Mesendoderm (in vitro differentiated cells): ENCODE data around the gene ZNF442.
"Not testable (repeated sequence)": the region's sequence is repeated elsewhere in the genome, so short reads cannot be mapped to it uniquely, and the experiment has no call there.

Experiments used
- DNase-seq: peaks from one replicate; pipeline ENCODE4 v3.0.0; 2013
- H2AK5ac ChIP-seq: 2 replicates; pipeline ENCODE4 v1.6.1; 2013; ENCODE audit warnings: low read length, inconsistent platforms
- H2BK120ac ChIP-seq: 2 replicates; pipeline ENCODE4 v1.6.1; 2013; ENCODE audit warnings: low read depth, mild to moderate bottlenecking, low read length, moderate library complexity, mixed read lengths
- H2BK15ac ChIP-seq: replicated peaks from 2 replicates; pipeline ENCODE4 v1.6.1; 2013; ENCODE audit warnings: low read depth, mild to moderate bottlenecking, moderate library complexity
- H2BK5ac ChIP-seq: 2 replicates; pipeline ENCODE4 v1.6.1; 2013; ENCODE audit warnings: low read length, inconsistent platforms
- H3K18ac ChIP-seq: 2 replicates; pipeline ENCODE4 v1.6.1; 2013; ENCODE audit warnings: mild to moderate bottlenecking, low read length, mixed read lengths
- H3K23ac ChIP-seq: one replicate; pipeline ENCODE4 v1.6.1; 2013; ENCODE audit warnings: low read length
- H3K27ac ChIP-seq: 2 replicates; pipeline ENCODE4 v1.5.1; 2013; ENCODE audit warnings: low read depth, mild to moderate bottlenecking, inconsistent platforms, low read length, moderate library complexity
- H3K27me3 ChIP-seq: 2 replicates; pipeline ENCODE4 v1.6.1; 2013; ENCODE audit warnings: low read length, control low read depth, mild to moderate bottlenecking, inconsistent platforms; ENCODE audit not compliant: insufficient read depth, poor library complexity
- H3K36me3 ChIP-seq: 2 replicates; pipeline ENCODE4 v1.6.1; 2013; ENCODE audit warnings: low read length, inconsistent platforms; ENCODE audit not compliant: control insufficient read depth, insufficient read depth
- H3K4ac ChIP-seq: one replicate; pipeline ENCODE4 v1.6.1; 2013; ENCODE audit warnings: low read depth, mild to moderate bottlenecking, low read length, moderate library complexity
- H3K4me1 ChIP-seq: 2 replicates; pipeline ENCODE4 v1.6.1; 2013; ENCODE audit warnings: low read depth, low read length, inconsistent platforms; ENCODE audit not compliant: control insufficient read depth
- H3K4me2 ChIP-seq: 2 replicates; pipeline ENCODE4 v1.6.1; 2013; ENCODE audit warnings: low read length
- H3K4me3 ChIP-seq: 2 replicates; pipeline ENCODE4 v1.5.1; 2013; ENCODE audit warnings: mild to moderate bottlenecking, low read length
- H3K56ac ChIP-seq: one replicate; pipeline ENCODE4 v1.6.1; 2013; ENCODE audit warnings: low read length
- H3K79me1 ChIP-seq: 2 replicates; pipeline ENCODE4 v1.6.1; 2013; ENCODE audit warnings: low read length, inconsistent platforms
- H3K79me2 ChIP-seq: 2 replicates; pipeline ENCODE4 v1.6.1; 2013; ENCODE audit warnings: mild to moderate bottlenecking, low read length; ENCODE audit not compliant: control insufficient read depth, insufficient read depth
- H3K9ac ChIP-seq: 2 replicates; pipeline ENCODE4 v1.6.1; 2013; ENCODE audit warnings: low read length, inconsistent platforms
- H4K5ac ChIP-seq: one replicate; pipeline ENCODE4 v1.6.1; 2013; ENCODE audit warnings: low read length
- H4K8ac ChIP-seq: one replicate; pipeline ENCODE4 v1.6.1; 2013; ENCODE audit warnings: low read depth, mild to moderate bottlenecking, control low read depth, low read length, moderate library complexity
- WGBS: extraction: QIAGEN DNeasy Blood & Tissue Kit; methylation state at CpG from one replicate; pipeline ENCODE4 v1.1.7; 2013; ENCODE audit warnings: low lambda C conversion rate, missing lambda C conversion rate; ENCODE audit not compliant: insufficient coverage; ENCODE audit errors: extremely low coverage; 5-methylcytosine and 5-hydroxymethylcytosine counted together

The ZNF442 gene

DNA sequence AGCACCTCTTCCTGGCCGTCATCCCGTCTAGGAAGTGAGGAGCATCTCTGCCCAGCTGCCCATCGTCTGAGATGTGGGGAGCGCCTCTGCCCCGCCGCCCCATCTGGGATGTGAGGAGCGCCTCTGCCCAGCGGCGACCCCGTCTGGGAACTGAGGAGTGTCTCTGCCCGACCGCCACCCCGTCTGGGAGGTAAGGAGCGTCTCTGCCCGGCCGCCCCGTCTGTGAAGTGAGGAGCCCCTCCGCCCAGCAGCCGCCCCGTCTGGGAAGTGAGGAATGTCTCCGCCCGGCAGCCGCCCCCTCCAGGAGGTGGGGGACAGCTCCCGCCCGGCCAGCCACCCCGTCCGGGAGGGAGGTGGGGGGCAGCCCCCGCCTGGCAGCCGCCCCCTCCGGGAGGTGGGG is 3.2 kb downstream of the ZNF442 start:
- not testable (repeated sequence) for H3K4me3 ChIP-seq, H3K9ac ChIP-seq, H2BK5ac ChIP-seq, H3K36me3 ChIP-seq, H3K79me2 ChIP-seq, H3K18ac ChIP-seq, H3K27me3 ChIP-seq, H3K4me2 ChIP-seq, H3K4ac ChIP-seq, DNase-seq, H2BK120ac ChIP-seq, H4K8ac ChIP-seq, H3K56ac ChIP-seq, H3K23ac ChIP-seq, H4K5ac ChIP-seq, H3K27ac ChIP-seq, H2BK15ac ChIP-seq, H2AK5ac ChIP-seq, H3K79me1 ChIP-seq, H3K4me1 ChIP-seq
- WGBS = no CpG with 5 or more reads among the region's 30 CpGs

DNA sequence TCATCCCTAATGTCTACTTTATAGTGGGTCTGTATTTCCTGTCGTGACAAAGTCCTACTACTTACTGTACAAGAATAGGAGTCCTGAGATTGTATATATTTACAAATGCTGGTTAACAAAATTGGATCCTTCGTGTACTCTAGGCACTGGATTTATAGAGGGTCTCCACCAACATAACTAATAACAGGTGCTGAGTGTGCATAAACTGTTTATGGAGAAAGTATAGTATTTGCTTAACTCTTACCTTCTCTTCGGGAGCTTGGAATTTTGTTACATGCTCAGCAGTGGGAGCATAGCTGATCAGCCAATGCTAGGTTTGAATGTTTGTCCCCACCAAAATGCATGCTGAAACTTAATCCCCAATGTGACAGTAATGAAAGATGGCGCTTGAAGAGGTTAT is 12.1 kb downstream of the ZNF442 start:
- Histone ChIP-seq H3K4me2 (no peak overlapping the region), H2BK5ac (no peak overlapping the region), H3K79me1 (no peaks in the 10 kb centered on the region), H3K27ac (no peak overlapping the region), H3K36me3 (peaks cover 2% of the 10 kb centered on the region), H3K56ac (no peak overlapping the region), H3K27me3 (no peaks in the 10 kb centered on the region), H3K4me3 (no peak overlapping the region), H3K9ac (no peak overlapping the region), H2BK120ac (no peak overlapping the region), H4K8ac (no peak overlapping the region), H3K79me2 (no peaks in the 10 kb centered on the region), H2AK5ac (no peak overlapping the region), H4K5ac (no peak overlapping the region), H2BK15ac (no peak overlapping the region), H3K4me1 (no peaks in the 10 kb centered on the region), H3K18ac (no peak overlapping the region), H3K23ac (no peak overlapping the region), H3K4ac (no peak overlapping the region)
- WGBS = no CpG with 5 or more reads among the region's 4 CpGs
- no peak for DNase-seq

DNA sequence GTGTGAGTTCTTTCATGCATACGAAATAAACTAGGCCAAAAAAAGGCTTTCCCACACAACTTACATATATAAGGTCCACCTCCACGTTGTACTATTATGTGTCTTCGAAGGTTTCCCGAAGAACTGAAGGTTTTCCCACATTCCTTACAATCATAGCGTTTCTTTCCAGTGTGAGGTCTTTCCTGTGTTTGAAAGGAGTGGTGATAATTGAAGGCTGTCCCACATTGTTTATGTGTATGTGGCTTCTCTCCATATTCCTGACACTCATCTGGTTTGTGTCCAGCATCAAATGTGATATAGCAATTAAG is 14.6 kb downstream of the ZNF442 start:
- H2AK5ac ChIP-seq = no peak overlapping the region
- H3K4me1 ChIP-seq = no peaks in the 10 kb centered on the region
- H3K18ac ChIP-seq = no peak overlapping the region
- H3K4ac ChIP-seq = no peak overlapping the region
- H3K4me2 ChIP-seq = no peak overlapping the region
- no peaks in the 10 kb centered on the region for H3K79me1 ChIP-seq
- no peak overlapping the region for H2BK15ac ChIP-seq
- no peak overlapping the region for H3K27ac ChIP-seq
- H3K36me3 ChIP-seq = peaks cover 2% of the 10 kb centered on the region
- H2BK5ac ChIP-seq = no peak overlapping the region
- peak overlapping the region; percentile 0 for H3K4me3 ChIP-seq
- no peak overlapping the region for H3K9ac ChIP-seq
- no peak overlapping the region for H4K8ac ChIP-seq
- no CpG with 5 or more reads among the region's 5 CpGs for WGBS
- DNase-seq = no peak
- no peak overlapping the region for H2BK120ac ChIP-seq
- H3K27me3 ChIP-seq = no peaks in the 10 kb centered on the region
- no peak overlapping the region for H4K5ac ChIP-seq
- no peak overlapping the region for H3K56ac ChIP-seq
- no peaks in the 10 kb centered on the region for H3K79me2 ChIP-seq
- no peak overlapping the region for H3K23ac ChIP-seq

DNA sequence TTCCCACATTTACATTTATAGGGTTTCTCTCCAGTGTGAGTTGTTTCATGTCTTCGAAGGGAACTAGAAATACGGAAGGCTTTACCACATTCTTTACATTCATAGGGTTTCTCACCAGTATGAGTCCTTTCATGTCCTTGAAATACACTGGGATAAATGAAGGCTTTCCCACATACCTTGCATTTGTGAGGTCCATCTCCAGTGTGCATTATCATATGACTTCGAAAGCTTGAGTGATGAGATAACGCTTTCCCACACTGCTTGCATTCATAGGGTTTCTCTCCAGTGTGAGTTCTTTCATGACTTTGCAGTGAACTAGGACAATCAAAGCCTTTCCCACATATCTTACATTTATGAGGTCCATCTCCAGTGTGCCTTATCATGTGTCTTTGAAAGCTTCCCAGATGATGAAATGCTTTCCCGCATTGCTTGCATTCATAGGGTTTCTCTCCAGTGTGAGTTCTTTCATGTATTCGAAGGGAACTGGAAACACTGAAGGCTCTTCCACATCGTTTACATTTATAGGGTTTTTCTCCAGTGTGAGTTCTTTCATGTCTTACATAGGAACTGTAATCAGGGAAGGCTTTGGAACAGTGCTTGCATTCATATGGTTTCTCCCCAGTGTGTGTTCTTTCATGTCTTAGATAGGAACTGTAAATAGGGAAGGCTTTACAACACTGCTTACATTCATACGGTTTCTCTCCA is 15.1 kb downstream of the ZNF442 start:
- DNase-seq = no peak
- Histone ChIP-seq H2AK5ac (no peak overlapping the region), H2BK15ac (no peak overlapping the region), H3K23ac (no peak overlapping the region), H3K18ac (no peak overlapping the region), H3K4me3 (peak overlapping the region; percentile 0), H3K36me3 (peaks cover 2% of the 10 kb centered on the region), H3K79me2 (no peaks in the 10 kb centered on the region), H2BK120ac (no peak overlapping the region), H3K4me1 (no peaks in the 10 kb centered on the region), H3K4ac (no peak overlapping the region), H3K79me1 (no peaks in the 10 kb centered on the region), H3K56ac (no peak overlapping the region), H3K9ac (no peak overlapping the region), H4K5ac (no peak overlapping the region), H3K4me2 (no peak overlapping the region), H4K8ac (no peak overlapping the region), H3K27ac (no peak overlapping the region), H3K27me3 (no peaks in the 10 kb centered on the region), H2BK5ac (no peak overlapping the region)
- no CpG with 5 or more reads among the region's 8 CpGs for WGBS

DNA sequence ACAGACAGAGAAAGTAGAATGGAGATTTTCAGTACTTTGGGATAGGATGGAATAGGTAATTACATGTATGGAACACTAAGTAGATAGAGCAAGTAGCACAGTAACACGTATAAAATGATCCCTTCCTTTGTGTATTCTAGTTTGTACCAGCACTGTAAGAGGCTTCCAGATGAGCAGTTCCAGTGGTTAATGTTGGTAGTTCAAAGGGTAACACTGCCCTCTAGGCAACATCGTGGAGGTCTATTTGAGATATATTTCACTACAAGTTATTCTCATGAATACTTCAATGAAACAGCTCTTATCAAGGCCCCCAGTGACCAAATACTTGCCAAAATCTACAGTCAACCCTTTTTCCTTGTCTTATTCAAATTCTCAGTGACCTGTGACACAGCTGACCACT is 18.6 kb downstream of the ZNF442 start:
- Histone ChIP-seq H3K36me3 (peaks cover 2% of the 10 kb centered on the region), H3K56ac (no peak overlapping the region), H3K18ac (no peak overlapping the region), H4K8ac (no peak overlapping the region), H4K5ac (no peak overlapping the region), H3K27me3 (no peaks in the 10 kb centered on the region), H2BK5ac (no peak overlapping the region), H3K4ac (no peak overlapping the region), H3K4me2 (no peak overlapping the region), H3K79me2 (no peaks in the 10 kb centered on the region), H3K4me1 (no peaks in the 10 kb centered on the region), H3K9ac (no peak overlapping the region), H3K4me3 (no peak overlapping the region), H3K27ac (no peak overlapping the region), H2AK5ac (no peak overlapping the region), H3K79me1 (no peaks in the 10 kb centered on the region), H2BK15ac (no peak overlapping the region), H3K23ac (no peak overlapping the region), H2BK120ac (no peak overlapping the region)
- WGBS = no CpG with 5 or more reads among the region's 2 CpGs
- no peak for DNase-seq

DNA sequence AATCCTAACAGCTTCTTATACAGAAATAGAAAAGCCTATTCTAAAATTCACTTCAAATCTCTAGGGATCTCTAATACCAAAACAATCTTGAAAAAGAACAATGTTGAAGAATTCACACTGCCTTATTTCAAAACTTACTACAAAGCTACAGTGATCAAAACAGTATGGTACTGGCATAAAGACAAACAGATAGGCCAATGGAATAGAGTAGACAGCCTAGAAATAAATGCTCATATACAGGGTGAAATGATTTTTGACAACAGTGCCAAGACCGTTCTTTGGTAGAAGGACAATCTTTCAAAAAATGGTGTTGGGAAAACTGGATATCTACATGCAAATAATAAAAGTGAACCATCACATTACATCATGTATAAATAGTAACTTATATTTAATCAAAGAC is 20.3 kb downstream of the ZNF442 start:
- no peak for DNase-seq

More for the DNA sequence above, 20.3 kb downstream of the ZNF442 start:
- Histone ChIP-seq H3K18ac (no peak overlapping the region), H3K4me3 (no peak overlapping the region), H3K23ac (no peak overlapping the region), H3K4me2 (no peak overlapping the region), H4K8ac (no peak overlapping the region), H3K79me2 (no peaks in the 10 kb centered on the region), H4K5ac (no peak overlapping the region), H3K56ac (no peak overlapping the region), H3K79me1 (no peaks in the 10 kb centered on the region), H2BK15ac (no peak overlapping the region), H2BK120ac (no peak overlapping the region), H3K36me3 (no peaks in the 10 kb centered on the region), H3K27ac (no peak overlapping the region), H2BK5ac (no peak overlapping the region), H3K4ac (no peak overlapping the region), H3K4me1 (no peaks in the 10 kb centered on the region), H3K27me3 (no peaks in the 10 kb centered on the region), H2AK5ac (no peak overlapping the region), H3K9ac (no peak overlapping the region)
- no CpG with 5 or more reads among the region's 1 CpG for WGBS
